Stimulated activated CD4-positive, alpha-beta T cell treated with anti-CD3 and anti-CD28 coated beads, Interleukin-4, amount 100 ng/mL, for 24 hours (primary cell): ENCODE results near the gene SMAD6.
A peak's percentile ranks its signal among the peaks of the same experiment; 100 is the strongest.

ENCODE experiments used
- DNase-seq: peaks from one replicate; pipeline ENCODE4 v3.0.0-alpha.2; 2020

SMAD6 gene

GRCh38 chr15:66702035-66702786 lies at the start of gene SMAD6:
Gene SMAD6, plus strand, starts transcription at chr15:66702236. Its CDS starts 1,023 bp downstream, at chr15:66703259.
- peak; percentile 72 for DNase-seq

- no peak for DNase-seq
Observed at GRCh38 chr15:66652806-66653205, 49.2 kb upstream of the SMAD6 start.

GRCh38 chr15:66653398-66653797 lies 48.6 kb upstream of the SMAD6 start:
- DNase-seq, result no peak

- no peak for DNase-seq
Observed at GRCh38 chr15:66653852-66654251, 48.2 kb upstream of the SMAD6 start.

- DNase-seq, result no peak
Observed at GRCh38 chr15:66654361-66654738, 47.7 kb upstream of the SMAD6 start.

GRCh38 chr15:66654739-66655375 lies 47.2 kb upstream of the SMAD6 start:
- no peak for DNase-seq

GRCh38 chr15:66655511-66655910 lies 46.5 kb upstream of the SMAD6 start:
- DNase-seq, result no peak

GRCh38 chr15:66655997-66656396 lies 46.0 kb upstream of the SMAD6 start:
- no peak for DNase-seq

GRCh38 chr15:66657185-66658020 lies 44.6 kb upstream of the SMAD6 start:
- no peak for DNase-seq

- DNase-seq, result no peak
Observed at GRCh38 chr15:66658044-66658443, 44.0 kb upstream of the SMAD6 start.

- DNase-seq, result no peak
Observed at GRCh38 chr15:66658855-66659254, 43.2 kb upstream of the SMAD6 start.

- no peak for DNase-seq
Observed at GRCh38 chr15:66659384-66659783, 42.7 kb upstream of the SMAD6 start.

GRCh38 chr15:66661432-66662096 lies 40.5 kb upstream of the SMAD6 start:
- DNase-seq, result no peak

GRCh38 chr15:66662522-66662921 lies 39.5 kb upstream of the SMAD6 start:
- no peak for DNase-seq

GRCh38 chr15:66663664-66664063 lies 38.4 kb upstream of the SMAD6 start:
- DNase-seq, result no peak

GRCh38 chr15:66670175-66670574 lies 31.9 kb upstream of the SMAD6 start:
- DNase-seq, result no peak

- DNase-seq, result no peak
Observed at GRCh38 chr15:66670762-66671580, 31.1 kb upstream of the SMAD6 start.

GRCh38 chr15:66672867-66673266 lies 29.2 kb upstream of the SMAD6 start:
- DNase-seq, result no peak

GRCh38 chr15:66673410-66674322 lies 28.4 kb upstream of the SMAD6 start:
- DNase-seq, result peak; percentile 30

- DNase-seq, result no peak
Observed at GRCh38 chr15:66674756-66675155, 27.3 kb upstream of the SMAD6 start.

- no peak for DNase-seq
Observed at GRCh38 chr15:66675446-66675845, 26.6 kb upstream of the SMAD6 start.
